Adrenal gland (tissue), 5 donors: ENCODE data around the gene DHX58.

Experiments used
- CTCF ChIP-seq, 6 experiments: fragments of 450-650 bp in 4 of 6; fragments of 200-600 bp in 2 of 6; sonication (generic) in 1 of 6; IDR thresholded peaks; 1 replicate in 5 of 6; 2 replicates in 1 of 6; pipeline versions ENCODE4 v1.5.1 to v1.8.0; 2016 to 2021; ENCODE audit warnings: antibody characterized with exemption in 6 of 6, mild to moderate bottlenecking in 2 of 6, moderate library complexity in 1 of 6
- POLR2A ChIP-seq, 2 donors: fragments of 450-650 bp; IDR thresholded peaks; one replicate each; pipeline ENCODE4 v1.6.1; 2017; ENCODE audit warnings: antibody characterized with exemption in 2 of 2, mild to moderate bottlenecking in 2 of 2, moderate library complexity in 1 of 2
- donor health status: DM: no; HTN: no; CAD: no.

- TF ChIP-seq CTCF (IDR thresholded peaks at IDR 0.05) (no peak), POLR2A (IDR thresholded peaks at IDR 0.05) (no peak)
Observed at GRCh38 chr17:42138749-42139492, 26.4 kb upstream of the DHX58 start.
